Naive thymus-derived CD4-positive, alpha-beta T cell (primary cell): ENCODE measurements around the gene TINAG. TPM values are rescaled to one million over a fixed set of nuclear protein-coding genes. Genes with fewer than 3 reads are reported as not detected.

Source experiments
- ATAC-seq: fragments of 150-1000 bp; cut with Tn5 transposase; 2 replicates; pipeline ENCODE4 v1.10.0; 2021; ENCODE audit warnings: mild to moderate bottlenecking, moderate library complexity
- CTCF ChIA-PET: fragments of 350-600 bp; sonication (Branson Sonifier 250); formaldehyde crosslinking; loops from one replicate; lab custom pipeline; 2021; ENCODE audit warnings: antibody characterized with exemption; lab: Charles Lee
- POLR2A ChIA-PET: fragments of 350-600 bp; sonication (Branson Sonifier 250); formaldehyde crosslinking; loops from one replicate; lab custom pipeline; 2021; ENCODE audit warnings: antibody characterized with exemption, inconsistent platforms; lab: Charles Lee
- DNase-seq, 9 donors: peaks; one replicate each; pipeline versions ENCODE4 v3.0.0 to v3.0.0-alpha.2; 2020 to 2022; ENCODE audit warnings: mixed read lengths in 1 of 9
- H3K27ac ChIP-seq: one replicate; pipeline ENCODE4 v1.7.0; 2013; ENCODE audit warnings: mild to moderate bottlenecking, low read depth, low read length, moderate library complexity
- H3K27me3 ChIP-seq, 2 donors: one replicate each; pipeline ENCODE4 v1.7.0; 2013; ENCODE audit warnings: low read length in 2 of 2, mild to moderate bottlenecking in 2 of 2, moderate library complexity in 2 of 2; ENCODE audit not compliant: control insufficient read depth in 2 of 2, insufficient read depth in 2 of 2
- H3K36me3 ChIP-seq, 3 experiments: 1 replicate in 2 of 3; 2 replicates in 1 of 3; pipeline ENCODE4 v1.7.0; 2013; ENCODE audit warnings: low read length in 3 of 3, mild to moderate bottlenecking in 3 of 3, moderate library complexity in 1 of 3; ENCODE audit not compliant: insufficient read depth in 3 of 3, control insufficient read depth in 2 of 3
- H3K4me1 ChIP-seq, 2 donors: one replicate each; pipeline ENCODE4 v1.7.0; 2013; ENCODE audit warnings: low read length in 2 of 2, mild to moderate bottlenecking in 2 of 2, moderate library complexity in 1 of 2; ENCODE audit not compliant: control insufficient read depth in 2 of 2, insufficient read depth in 2 of 2
- H3K4me3 ChIP-seq: 2 replicates; pipeline ENCODE4 v1.7.0; 2013; ENCODE audit warnings: mild to moderate bottlenecking, low read length
- H3K9me3 ChIP-seq, 3 experiments: 1 replicate in 2 of 3; 2 replicates in 1 of 3; pipeline ENCODE4 v1.7.0; 2013; ENCODE audit warnings: low read length in 3 of 3; ENCODE audit not compliant: control insufficient read depth in 2 of 3
- H3K27ac Mint-ChIP-seq, 9 donors: one replicate each; pipeline ENCODE4 v1.8.0; 2020 to 2022; ENCODE audit warnings: mixed read lengths in 9 of 9, mild to moderate bottlenecking in 8 of 9, moderate library complexity in 5 of 9, inconsistent platforms in 2 of 9
- H3K27me3 Mint-ChIP-seq, 5 donors: one replicate each; pipeline ENCODE4 v1.8.0; 2021 to 2022; ENCODE audit warnings: mixed read lengths in 5 of 5, mild to moderate bottlenecking in 1 of 5
- H3K36me3 Mint-ChIP-seq, 5 donors: one replicate each; pipeline ENCODE4 v1.8.0; 2020 to 2022; ENCODE audit warnings: mixed read lengths in 5 of 5, mild to moderate bottlenecking in 3 of 5, inconsistent platforms in 1 of 5
- H3K4me1 Mint-ChIP-seq, 7 donors: one replicate each; pipeline ENCODE4 v1.8.0; 2020 to 2022; ENCODE audit warnings: mixed read lengths in 7 of 7, mild to moderate bottlenecking in 3 of 7, inconsistent platforms in 1 of 7
- H3K4me3 Mint-ChIP-seq, 10 donors: one replicate each; pipeline ENCODE4 v1.8.0; 2020 to 2022; ENCODE audit warnings: mild to moderate bottlenecking in 10 of 10, mixed read lengths in 10 of 10, moderate library complexity in 6 of 10, inconsistent platforms in 2 of 10
- H3K9me3 Mint-ChIP-seq, 11 donors: one replicate each; pipeline ENCODE4 v1.8.0; 2020 to 2022; ENCODE audit warnings: mixed read lengths in 11 of 11, mild to moderate bottlenecking in 4 of 11, inconsistent platforms in 1 of 11, moderate library complexity in 1 of 11
- intact Hi-C, 2 donors: fragments of 100-400 bp; cut with micrococcal nuclease; formaldehyde crosslinking; loops; one replicate each; pipeline ENCODE4 v1.15.1; 2023
- polyA plus RNA-seq, 2 donors: library from polyadenylated mRNA; unstranded; fragments of 300-500 nt; fragmentation: Illumina TruSeq; gene quantifications; one replicate each; pipeline ENCODE4 v1.2.3, GENCODE V29; 2021
- total RNA-seq, 6 experiments: library from RNA in 5 of 6; stranded (reverse) in 5 of 6; gene quantifications; 1 replicate in 5 of 6; 2 replicates in 1 of 6; pipeline ENCODE4 v1.2.3 and lab custom pipeline; 2021 to 2026

The TINAG gene
- total and polyA plus RNA-seq, 7 experiments from 2014 or later: not detected

DNA sequence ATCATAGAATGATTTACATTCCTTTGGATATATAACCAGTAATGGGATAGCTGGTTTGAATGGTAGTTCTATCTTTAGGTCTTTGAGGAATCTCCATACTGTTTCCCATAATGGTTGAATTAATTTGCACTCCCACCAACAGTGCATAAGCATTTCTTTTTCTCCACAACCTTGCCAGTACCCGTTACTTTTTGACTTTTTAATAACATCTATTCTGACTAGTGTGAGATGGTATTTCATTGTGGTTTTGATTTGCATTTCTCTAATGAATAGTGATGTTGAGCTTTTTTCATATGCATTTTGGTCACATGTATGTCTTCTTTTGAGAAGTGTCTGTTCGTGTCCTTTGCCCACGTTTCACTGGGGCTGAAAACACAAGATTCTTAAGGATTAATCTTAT lies 107.3 kb downstream of the TINAG start:
- no peak for DNase-seq
- H3K36me3 ChIP-seq: no peaks in the 10 kb centered on the region
- intact Hi-C loops: no loop called here
- Mint-ChIP-seq H3K27me3 (no peaks in the 10 kb centered on the region), H3K4me1 (no peaks in the 10 kb centered on the region), H3K4me3 (no peak overlapping the region), H3K27ac (no peak overlapping the region), H3K36me3 (no peaks in the 10 kb centered on the region), H3K9me3 (peaks cover 0 to 19% (median 0%) of the 10 kb centered on the region in 11 donors)
- no peak overlapping the region for H3K27ac ChIP-seq
- ChIA-PET CTCF (no interaction called here), POLR2A (no interaction called here)
- H3K4me1 ChIP-seq: no peaks in the 10 kb centered on the region
- no peaks in the 10 kb centered on the region for H3K27me3 ChIP-seq
- no peak overlapping the region for H3K4me3 ChIP-seq
- H3K9me3 ChIP-seq: no peaks in the 10 kb centered on the region
- ATAC-seq: no peak

DNA sequence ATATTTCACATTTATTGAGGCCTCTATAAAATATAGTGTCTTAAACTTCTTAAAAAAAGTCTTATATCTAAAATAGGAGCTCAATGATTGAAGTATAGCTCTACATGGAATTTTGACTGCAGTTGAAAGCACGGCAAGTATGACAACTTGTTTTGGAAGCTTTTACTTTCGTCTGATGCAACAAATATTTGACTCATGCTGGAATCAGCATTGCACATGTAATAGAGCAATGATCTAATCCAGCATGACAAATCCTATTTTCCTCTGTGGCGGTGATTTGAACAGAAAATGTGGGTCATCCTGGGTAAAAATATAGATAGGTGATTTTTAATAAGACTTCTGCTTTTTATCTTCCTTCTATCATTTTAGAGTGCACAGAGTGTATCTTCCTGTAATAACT lies 111.6 kb downstream of the TINAG start:
- ChIA-PET CTCF (no interaction called here), POLR2A (no interaction called here)
- H3K27me3 Mint-ChIP-seq: no peaks in the 10 kb centered on the region
- ATAC-seq (no peak), DNase-seq (no peak)
- H3K27me3 ChIP-seq: no peaks in the 10 kb centered on the region
- no peaks in the 10 kb centered on the region for H3K36me3 Mint-ChIP-seq
- no peak overlapping the region for H3K4me3 ChIP-seq
- H3K27ac Mint-ChIP-seq: no peak overlapping the region
- no peak overlapping the region for H3K27ac ChIP-seq
- H3K36me3 ChIP-seq: no peaks in the 10 kb centered on the region
- H3K4me1 ChIP-seq: no peaks in the 10 kb centered on the region
- peaks cover 0 to 21% (median 2%) of the 10 kb centered on the region in 11 donors for H3K9me3 Mint-ChIP-seq
- H3K4me3 Mint-ChIP-seq: no peak overlapping the region
- no peaks in the 10 kb centered on the region for H3K9me3 ChIP-seq
- intact Hi-C loops: no loop called here
- no peaks in the 10 kb centered on the region for H3K4me1 Mint-ChIP-seq

DNA sequence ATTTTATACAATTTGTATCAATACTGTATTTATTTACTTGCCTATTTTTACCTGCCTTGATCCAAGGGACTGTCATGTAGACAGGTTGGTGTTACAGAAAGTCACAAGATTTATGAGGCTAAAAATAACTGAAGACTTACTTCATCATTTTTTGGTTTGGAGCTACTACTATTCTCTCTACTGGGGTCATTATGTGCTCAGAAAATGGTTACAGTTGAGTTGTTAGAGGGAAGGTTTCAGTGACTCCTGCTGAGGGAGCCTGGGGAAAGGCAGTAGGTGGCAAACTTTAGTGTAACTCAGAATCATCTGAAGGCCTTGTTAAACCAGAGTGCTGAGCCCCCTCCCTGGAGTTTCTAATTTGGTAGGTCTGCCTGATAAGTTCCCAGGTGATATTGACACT lies 118.8 kb downstream of the TINAG start:
- no peak overlapping the region for H3K4me3 ChIP-seq
- H3K9me3 ChIP-seq: no peaks in the 10 kb centered on the region
- ChIA-PET CTCF (no interaction called here), POLR2A (no interaction called here)
- Mint-ChIP-seq H3K9me3 (peaks cover 0 to 9% (median 1%) of the 10 kb centered on the region in 11 donors), H3K4me1 (no peaks in the 10 kb centered on the region), H3K36me3 (no peaks in the 10 kb centered on the region), H3K27me3 (no peaks in the 10 kb centered on the region), H3K4me3 (no peak overlapping the region), H3K27ac (no peak overlapping the region)
- intact Hi-C loops: no loop called here
- H3K4me1 ChIP-seq: no peaks in the 10 kb centered on the region
- H3K27ac ChIP-seq: no peak overlapping the region
- H3K27me3 ChIP-seq: no peaks in the 10 kb centered on the region
- no peaks in the 10 kb centered on the region for H3K36me3 ChIP-seq
- DNase-seq (no peak), ATAC-seq (no peak)

DNA sequence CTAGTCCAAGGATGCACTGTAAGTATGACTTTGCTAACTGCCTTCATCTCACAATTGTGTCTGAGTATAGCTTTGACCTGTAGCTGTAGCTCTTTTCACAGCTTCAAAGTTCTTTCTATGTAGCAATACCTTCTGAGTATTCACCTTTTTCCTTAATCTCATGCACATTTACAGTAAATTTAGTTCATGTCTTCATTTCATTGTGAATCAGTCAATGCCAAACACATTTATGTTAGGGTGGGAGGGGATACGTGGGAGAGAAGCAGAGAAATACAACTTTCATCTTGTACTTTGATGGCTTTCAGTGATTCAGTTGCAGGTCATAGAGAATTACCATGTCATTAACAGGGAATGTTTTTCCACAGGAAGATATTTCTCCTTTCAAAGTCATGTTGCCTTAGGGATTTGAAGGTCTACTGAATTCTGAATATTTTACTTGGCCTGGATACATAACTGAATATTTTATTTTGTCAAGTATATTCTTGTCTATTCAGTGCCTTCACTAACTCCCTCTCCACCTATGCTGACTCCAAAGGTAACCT lies 119.2 kb downstream of the TINAG start:
- CTCF ChIA-PET: no interaction called here
- no peak for DNase-seq
- H3K27ac Mint-ChIP-seq: no peak overlapping the region
- Histone ChIP-seq H3K9me3 (no peaks in the 10 kb centered on the region), H3K36me3 (no peaks in the 10 kb centered on the region), H3K27ac (no peak overlapping the region), H3K4me3 (no peak overlapping the region), H3K27me3 (no peaks in the 10 kb centered on the region), H3K4me1 (no peaks in the 10 kb centered on the region)
- ATAC-seq: no peak
- H3K36me3 Mint-ChIP-seq: no peaks in the 10 kb centered on the region
- no peaks in the 10 kb centered on the region for H3K27me3 Mint-ChIP-seq
- no peak overlapping the region for H3K4me3 Mint-ChIP-seq
- intact Hi-C loops: no loop called here
- peaks cover 0 to 6% (median under 1%) of the 10 kb centered on the region in 11 donors for H3K9me3 Mint-ChIP-seq
- POLR2A ChIA-PET: no interaction called here
- no peaks in the 10 kb centered on the region for H3K4me1 Mint-ChIP-seq

DNA sequence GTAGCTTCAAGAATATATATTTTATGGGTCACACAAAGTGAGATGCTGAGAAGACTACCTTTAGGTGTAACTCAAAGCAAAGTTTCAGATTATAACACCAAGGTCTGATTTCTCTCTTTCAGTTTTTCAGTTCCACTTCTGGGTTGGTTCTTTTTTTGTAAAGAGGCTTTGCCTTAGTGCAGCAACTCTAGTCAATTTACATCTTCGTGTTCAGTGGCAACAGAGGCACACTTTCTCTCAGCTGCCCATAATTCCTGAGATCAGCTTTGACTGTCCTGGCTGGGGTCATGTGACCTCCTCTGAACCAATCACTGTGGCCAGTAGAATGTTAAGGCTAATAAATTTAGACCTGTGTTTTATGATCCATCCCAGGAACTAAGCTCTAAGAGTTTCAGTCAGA lies 120.2 kb downstream of the TINAG start:
- Histone ChIP-seq H3K27ac (no peak overlapping the region), H3K27me3 (no peaks in the 10 kb centered on the region), H3K4me1 (no peaks in the 10 kb centered on the region), H3K36me3 (no peaks in the 10 kb centered on the region), H3K9me3 (no peaks in the 10 kb centered on the region), H3K4me3 (no peak overlapping the region)
- Mint-ChIP-seq H3K36me3 (no peaks in the 10 kb centered on the region), H3K27ac (no peak overlapping the region), H3K9me3 (peaks cover 0 to 4% (median 0%) of the 10 kb centered on the region in 11 donors), H3K4me1 (no peaks in the 10 kb centered on the region), H3K4me3 (no peak overlapping the region), H3K27me3 (no peaks in the 10 kb centered on the region)
- DNase-seq (no peak), ATAC-seq (no peak)
- CTCF ChIA-PET: no interaction called here
- intact Hi-C loops: no loop called here
- POLR2A ChIA-PET: no interaction called here

DNA sequence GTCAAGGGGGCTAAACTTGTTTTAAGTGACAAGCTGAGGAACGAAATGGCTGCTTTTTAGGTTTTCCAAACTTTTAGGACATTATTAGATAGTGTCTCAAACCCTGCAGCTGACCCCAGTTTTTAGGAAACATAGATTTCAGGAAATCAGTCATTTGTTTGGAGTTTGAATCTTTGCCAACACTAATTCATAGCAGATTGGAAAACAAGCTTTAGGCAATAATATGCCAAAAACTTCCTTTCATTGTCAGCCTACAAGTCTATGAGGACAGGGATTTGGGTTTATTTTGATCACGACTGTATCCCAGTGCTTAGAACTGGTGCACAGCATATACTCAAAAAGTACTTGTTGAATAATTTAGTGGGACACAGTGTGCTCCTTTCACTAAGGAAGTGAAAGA lies 123.2 kb downstream of the TINAG start:
- no peak overlapping the region for H3K27ac Mint-ChIP-seq
- H3K4me1 ChIP-seq: no peaks in the 10 kb centered on the region
- ATAC-seq (no peak), DNase-seq (no peak)
- H3K36me3 ChIP-seq: no peaks in the 10 kb centered on the region
- H3K36me3 Mint-ChIP-seq: no peaks in the 10 kb centered on the region
- H3K9me3 ChIP-seq: no peaks in the 10 kb centered on the region
- H3K27ac ChIP-seq: no peak overlapping the region
- ChIA-PET CTCF (no interaction called here), POLR2A (no interaction called here)
- H3K27me3 ChIP-seq: no peaks in the 10 kb centered on the region
- intact Hi-C loops: no loop called here
- H3K27me3 Mint-ChIP-seq: no peaks in the 10 kb centered on the region
- H3K4me3 ChIP-seq: no peak overlapping the region
- no peak overlapping the region for H3K4me3 Mint-ChIP-seq
- H3K4me1 Mint-ChIP-seq: no peaks in the 10 kb centered on the region
- peaks cover 0 to 6% (median 0%) of the 10 kb centered on the region in 11 donors for H3K9me3 Mint-ChIP-seq
